Measurements from ENCODE around the gene HYAL1.

- TF ChIP-seq, protein P1, sequence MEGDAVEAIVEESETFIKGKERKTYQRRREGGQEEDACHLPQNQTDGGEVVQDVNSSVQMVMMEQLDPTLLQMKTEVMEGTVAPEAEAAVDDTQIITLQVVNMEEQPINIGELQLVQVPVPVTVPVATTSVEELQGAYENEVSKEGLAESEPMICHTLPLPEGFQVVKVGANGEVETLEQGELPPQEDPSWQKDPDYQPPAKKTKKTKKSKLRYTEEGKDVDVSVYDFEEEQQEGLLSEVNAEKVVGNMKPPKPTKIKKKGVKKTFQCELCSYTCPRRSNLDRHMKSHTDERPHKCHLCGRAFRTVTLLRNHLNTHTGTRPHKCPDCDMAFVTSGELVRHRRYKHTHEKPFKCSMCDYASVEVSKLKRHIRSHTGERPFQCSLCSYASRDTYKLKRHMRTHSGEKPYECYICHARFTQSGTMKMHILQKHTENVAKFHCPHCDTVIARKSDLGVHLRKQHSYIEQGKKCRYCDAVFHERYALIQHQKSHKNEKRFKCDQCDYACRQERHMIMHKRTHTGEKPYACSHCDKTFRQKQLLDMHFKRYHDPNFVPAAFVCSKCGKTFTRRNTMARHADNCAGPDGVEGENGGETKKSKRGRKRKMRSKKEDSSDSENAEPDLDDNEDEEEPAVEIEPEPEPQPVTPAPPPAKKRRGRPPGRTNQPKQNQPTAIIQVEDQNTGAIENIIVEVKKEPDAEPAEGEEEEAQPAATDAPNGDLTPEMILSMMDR (IDR thresholded peaks at IDR 0.05): peak; percentile 73
- TF ChIP-seq ZFX (IDR thresholded peaks at IDR 0.05; ENCODE audit: borderline replicate concordance): no peak
Measured at GRCh38 chr3:50321336-50322114, 18.2 kb upstream of the HYAL1 start.

Data from 22Rv1 (cell line).